Naive thymus-derived CD4-positive, alpha-beta T cell (primary cell): ENCODE data around the gene HOXA5. TPM values are rescaled to one million over a fixed set of nuclear protein-coding genes. Genes with fewer than 3 reads are reported as not detected.

Experiments used
- ATAC-seq: fragments of 150-1000 bp; cut with Tn5 transposase; 2 replicates; pipeline ENCODE4 v1.10.0; 2021; ENCODE audit warnings: mild to moderate bottlenecking, moderate library complexity
- CTCF ChIA-PET: fragments of 350-600 bp; sonication (Branson Sonifier 250); formaldehyde crosslinking; loops from one replicate; lab custom pipeline; 2021; ENCODE audit warnings: antibody characterized with exemption; lab: Charles Lee
- POLR2A ChIA-PET: fragments of 350-600 bp; sonication (Branson Sonifier 250); formaldehyde crosslinking; loops from one replicate; lab custom pipeline; 2021; ENCODE audit warnings: antibody characterized with exemption, inconsistent platforms; lab: Charles Lee
- DNase-seq, 9 donors: peaks; one replicate each; pipeline versions ENCODE4 v3.0.0 to v3.0.0-alpha.2; 2020 to 2022; ENCODE audit warnings: mixed read lengths in 1 of 9
- H3K27ac ChIP-seq: one replicate; pipeline ENCODE4 v1.7.0; 2013; ENCODE audit warnings: mild to moderate bottlenecking, low read depth, low read length, moderate library complexity
- H3K27me3 ChIP-seq, 2 donors: one replicate each; pipeline ENCODE4 v1.7.0; 2013; ENCODE audit warnings: low read length in 2 of 2, mild to moderate bottlenecking in 2 of 2, moderate library complexity in 2 of 2; ENCODE audit not compliant: control insufficient read depth in 2 of 2, insufficient read depth in 2 of 2
- H3K36me3 ChIP-seq, 3 experiments: 1 replicate in 2 of 3; 2 replicates in 1 of 3; pipeline ENCODE4 v1.7.0; 2013; ENCODE audit warnings: low read length in 3 of 3, mild to moderate bottlenecking in 3 of 3, moderate library complexity in 1 of 3; ENCODE audit not compliant: insufficient read depth in 3 of 3, control insufficient read depth in 2 of 3
- H3K4me1 ChIP-seq, 2 donors: one replicate each; pipeline ENCODE4 v1.7.0; 2013; ENCODE audit warnings: low read length in 2 of 2, mild to moderate bottlenecking in 2 of 2, moderate library complexity in 1 of 2; ENCODE audit not compliant: control insufficient read depth in 2 of 2, insufficient read depth in 2 of 2
- H3K4me3 ChIP-seq: 2 replicates; pipeline ENCODE4 v1.7.0; 2013; ENCODE audit warnings: mild to moderate bottlenecking, low read length
- H3K9me3 ChIP-seq, 3 experiments: 1 replicate in 2 of 3; 2 replicates in 1 of 3; pipeline ENCODE4 v1.7.0; 2013; ENCODE audit warnings: low read length in 3 of 3; ENCODE audit not compliant: control insufficient read depth in 2 of 3
- H3K27ac Mint-ChIP-seq, 9 donors: one replicate each; pipeline ENCODE4 v1.8.0; 2020 to 2022; ENCODE audit warnings: mixed read lengths in 9 of 9, mild to moderate bottlenecking in 8 of 9, moderate library complexity in 5 of 9, inconsistent platforms in 2 of 9
- H3K27me3 Mint-ChIP-seq, 5 donors: one replicate each; pipeline ENCODE4 v1.8.0; 2021 to 2022; ENCODE audit warnings: mixed read lengths in 5 of 5, mild to moderate bottlenecking in 1 of 5
- H3K36me3 Mint-ChIP-seq, 5 donors: one replicate each; pipeline ENCODE4 v1.8.0; 2020 to 2022; ENCODE audit warnings: mixed read lengths in 5 of 5, mild to moderate bottlenecking in 3 of 5, inconsistent platforms in 1 of 5
- H3K4me1 Mint-ChIP-seq, 7 donors: one replicate each; pipeline ENCODE4 v1.8.0; 2020 to 2022; ENCODE audit warnings: mixed read lengths in 7 of 7, mild to moderate bottlenecking in 3 of 7, inconsistent platforms in 1 of 7
- H3K4me3 Mint-ChIP-seq, 10 donors: one replicate each; pipeline ENCODE4 v1.8.0; 2020 to 2022; ENCODE audit warnings: mild to moderate bottlenecking in 10 of 10, mixed read lengths in 10 of 10, moderate library complexity in 6 of 10, inconsistent platforms in 2 of 10
- H3K9me3 Mint-ChIP-seq, 11 donors: one replicate each; pipeline ENCODE4 v1.8.0; 2020 to 2022; ENCODE audit warnings: mixed read lengths in 11 of 11, mild to moderate bottlenecking in 4 of 11, inconsistent platforms in 1 of 11, moderate library complexity in 1 of 11
- intact Hi-C, 2 donors: fragments of 100-400 bp; cut with micrococcal nuclease; formaldehyde crosslinking; loops; one replicate each; pipeline ENCODE4 v1.15.1; 2023
- polyA plus RNA-seq, 2 donors: library from polyadenylated mRNA; unstranded; fragments of 300-500 nt; fragmentation: Illumina TruSeq; gene quantifications; one replicate each; pipeline ENCODE4 v1.2.3, GENCODE V29; 2021
- total RNA-seq, 6 experiments: library from RNA in 5 of 6; stranded (reverse) in 5 of 6; gene quantifications; 1 replicate in 5 of 6; 2 replicates in 1 of 6; pipeline ENCODE4 v1.2.3 and lab custom pipeline; 2021 to 2026

Gene HOXA5
- total and polyA plus RNA-seq, 7 experiments from 2014 or later, result 0.88 to 2.2 TPM; not detected in 5

DNA sequence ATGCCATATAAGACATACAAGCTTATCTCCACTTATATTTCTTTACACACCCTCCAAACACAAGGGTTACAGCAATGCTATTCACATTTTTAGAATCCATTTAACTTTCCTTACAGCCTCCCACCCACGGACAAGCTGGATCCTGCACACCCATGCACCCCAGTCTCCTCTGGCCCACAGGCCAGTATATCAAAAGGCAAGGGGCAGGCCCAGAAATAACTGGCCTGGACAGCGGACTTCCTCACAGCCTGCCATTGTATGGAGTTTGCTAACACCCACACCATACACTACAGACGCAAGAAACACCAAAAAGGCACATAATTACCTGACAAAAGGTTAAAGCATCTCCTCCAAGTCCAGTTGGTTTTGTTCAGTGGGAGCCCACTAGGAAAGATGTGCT, 24.9 kb downstream of the HOXA5 start:
- Mint-ChIP-seq H3K36me3 (no peaks in the 10 kb centered on the region), H3K27ac (no peak overlapping the region), H3K4me1 (no peaks in the 10 kb centered on the region), H3K4me3 (no peak overlapping the region), H3K9me3 (no peaks in the 10 kb centered on the region), H3K27me3 (peaks cover 0 to 15% (median 8%) of the 10 kb centered on the region in 5 donors)
- intact Hi-C loops, result no loop called here
- DNase-seq (no peak), ATAC-seq (no peak)
- CTCF ChIA-PET, result no interaction called here
- H3K4me3 ChIP-seq, result no peak overlapping the region
- H3K9me3 ChIP-seq, result no peaks in the 10 kb centered on the region
- H3K27ac ChIP-seq, result no peak overlapping the region
- POLR2A ChIA-PET, result no interaction called here
- H3K27me3 ChIP-seq, result no peaks in the 10 kb centered on the region
- H3K36me3 ChIP-seq, result no peaks in the 10 kb centered on the region
- H3K4me1 ChIP-seq, result no peaks in the 10 kb centered on the region

DNA sequence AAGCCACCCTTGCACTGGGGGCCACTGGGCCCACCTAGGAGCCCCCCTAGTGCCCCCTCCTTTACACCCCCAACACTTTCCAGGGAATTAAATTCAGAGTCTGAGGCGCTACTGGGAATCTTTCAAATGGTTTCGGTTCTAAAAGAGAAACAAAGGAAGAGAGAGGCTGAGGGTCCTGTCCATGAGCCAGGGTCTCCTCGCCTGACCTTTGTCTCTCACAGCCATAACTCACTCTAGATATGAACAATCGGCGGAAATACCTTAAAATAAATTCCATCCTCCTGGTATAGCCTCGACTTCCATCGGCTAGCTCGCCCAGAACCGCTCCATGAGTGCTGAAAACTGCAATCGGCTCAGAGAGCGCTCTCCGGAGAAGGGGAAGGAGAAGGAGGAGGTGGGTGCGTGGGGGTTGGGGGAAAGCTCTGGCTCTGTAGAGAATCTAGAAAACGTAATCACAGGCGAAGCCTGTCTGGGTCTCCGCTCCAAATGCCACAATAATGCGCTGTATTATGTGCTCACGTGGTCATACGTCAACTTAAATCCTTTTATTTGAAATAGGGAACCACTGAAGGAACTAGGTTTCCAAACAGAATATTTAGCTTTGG, 25.5 kb downstream of the HOXA5 start:
- Mint-ChIP-seq H3K4me3 (no peak overlapping the region), H3K27ac (no peak overlapping the region), H3K9me3 (no peaks in the 10 kb centered on the region), H3K36me3 (no peaks in the 10 kb centered on the region), H3K27me3 (peaks cover 0 to 15% (median 4%) of the 10 kb centered on the region in 5 donors), H3K4me1 (no peaks in the 10 kb centered on the region)
- ATAC-seq (no peak), DNase-seq (no peak)
- intact Hi-C loops, result no loop called here
- H3K4me3 ChIP-seq, result no peak overlapping the region
- no peaks in the 10 kb centered on the region for H3K27me3 ChIP-seq
- H3K9me3 ChIP-seq, result no peaks in the 10 kb centered on the region
- no peak overlapping the region for H3K27ac ChIP-seq
- H3K36me3 ChIP-seq, result no peaks in the 10 kb centered on the region
- ChIA-PET CTCF (no interaction called here), POLR2A (no interaction called here)
- H3K4me1 ChIP-seq, result no peaks in the 10 kb centered on the region

GRCh38 chr7:27116962-27117886, 26.3 kb downstream of the HOXA5 start:
- Mint-ChIP-seq H3K4me1 (no peaks in the 10 kb centered on the region), H3K9me3 (no peaks in the 10 kb centered on the region), H3K4me3 (no peak overlapping the region), H3K27me3 (peaks cover 0 to 17% (median 4%) of the 10 kb centered on the region in 5 donors), H3K27ac (no peak overlapping the region), H3K36me3 (no peaks in the 10 kb centered on the region)
- ChIA-PET CTCF (no interaction called here), POLR2A (interaction anchor here (0.5 kb wide), 1 partner anchor 1172 kb away, joined by 3 read pairs; no protein-coding TSS in a partner anchor)
- ATAC-seq (no peak), DNase-seq (no peak)
- Histone ChIP-seq H3K4me3 (no peak overlapping the region), H3K4me1 (no peaks in the 10 kb centered on the region), H3K9me3 (no peaks in the 10 kb centered on the region), H3K27me3 (no peaks in the 10 kb centered on the region), H3K27ac (no peak overlapping the region), H3K36me3 (no peaks in the 10 kb centered on the region)
- intact Hi-C loops, result no loop called here

DNA sequence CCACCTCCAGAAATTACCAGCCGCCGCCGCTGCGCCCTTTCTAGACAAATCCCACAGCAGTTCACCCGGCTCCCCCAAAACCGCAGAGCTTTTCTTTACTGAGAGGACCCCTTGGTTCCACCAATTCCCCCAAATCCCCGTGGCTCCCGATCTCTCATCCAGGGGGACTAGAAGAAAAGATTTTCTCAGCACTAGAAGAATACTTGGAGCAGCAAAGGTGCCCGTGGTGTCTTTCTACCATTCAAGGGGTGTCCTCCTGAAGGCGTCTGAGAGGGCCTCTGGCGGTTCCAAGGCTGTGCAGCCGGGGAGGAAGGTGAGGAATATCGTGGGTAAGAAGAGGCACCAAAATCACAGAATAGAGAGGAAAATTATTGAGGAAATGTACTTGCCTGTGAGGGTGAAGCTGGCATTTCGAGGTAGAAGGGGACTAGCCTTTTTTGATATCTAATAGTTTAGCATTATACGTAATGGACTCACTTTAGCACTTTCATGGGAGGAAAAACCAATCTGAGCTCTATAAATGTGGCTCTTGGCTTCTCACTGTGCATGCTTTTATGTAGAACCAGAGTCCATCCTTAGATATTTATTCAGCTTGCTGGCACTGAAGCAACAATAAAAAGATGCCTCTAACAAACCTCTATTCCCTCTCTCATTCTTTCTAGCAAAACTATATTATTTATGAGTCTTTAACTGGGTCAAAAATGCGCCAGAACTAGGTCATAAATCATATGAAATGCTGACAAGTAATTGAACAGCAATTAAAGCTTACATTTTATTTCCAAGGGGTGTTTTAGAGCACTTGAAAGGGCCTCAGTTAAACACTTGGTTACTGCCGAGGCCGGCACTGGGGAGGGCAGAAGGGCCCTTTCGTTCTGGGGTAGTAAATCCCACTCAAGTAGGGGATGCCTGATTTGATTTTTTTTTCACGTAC, 27.2 kb downstream of the HOXA5 start:
- Mint-ChIP-seq H3K9me3 (no peaks in the 10 kb centered on the region), H3K36me3 (no peaks in the 10 kb centered on the region), H3K27ac (no peak overlapping the region), H3K4me1 (no peaks in the 10 kb centered on the region), H3K27me3 (peaks cover 0 to 24% (median 7%) of the 10 kb centered on the region in 5 donors), H3K4me3 (no peak overlapping the region)
- Histone ChIP-seq H3K4me3 (no peak overlapping the region), H3K36me3 (no peaks in the 10 kb centered on the region), H3K27me3 (no peaks in the 10 kb centered on the region), H3K4me1 (no peaks in the 10 kb centered on the region), H3K9me3 (no peaks in the 10 kb centered on the region), H3K27ac (no peak overlapping the region)
- ATAC-seq, result no peak
- intact Hi-C loops, result no loop called here
- CTCF ChIA-PET, result no interaction called here
- DNase-seq, result no peak
- POLR2A ChIA-PET, result no interaction called here

- Histone ChIP-seq H3K27me3 (no peaks in the 10 kb centered on the region), H3K27ac (no peak overlapping the region), H3K36me3 (no peaks in the 10 kb centered on the region), H3K4me3 (no peak overlapping the region), H3K4me1 (no peaks in the 10 kb centered on the region), H3K9me3 (no peaks in the 10 kb centered on the region)
- peaks cover 0 to 24% (median 7%) of the 10 kb centered on the region in 5 donors for H3K27me3 Mint-ChIP-seq
- no peaks in the 10 kb centered on the region for H3K36me3 Mint-ChIP-seq
- no peaks in the 10 kb centered on the region for H3K9me3 Mint-ChIP-seq
- DNase-seq, result no peak
- no peaks in the 10 kb centered on the region for H3K4me1 Mint-ChIP-seq
- intact Hi-C loops, result no loop called here
- ATAC-seq, result no peak
- H3K27ac Mint-ChIP-seq, result no peak overlapping the region
- no peak overlapping the region for H3K4me3 Mint-ChIP-seq
- ChIA-PET CTCF (no interaction called here), POLR2A (no interaction called here)
Measured at GRCh38 chr7:27115221-27116026, 28.1 kb downstream of the HOXA5 start.

DNA sequence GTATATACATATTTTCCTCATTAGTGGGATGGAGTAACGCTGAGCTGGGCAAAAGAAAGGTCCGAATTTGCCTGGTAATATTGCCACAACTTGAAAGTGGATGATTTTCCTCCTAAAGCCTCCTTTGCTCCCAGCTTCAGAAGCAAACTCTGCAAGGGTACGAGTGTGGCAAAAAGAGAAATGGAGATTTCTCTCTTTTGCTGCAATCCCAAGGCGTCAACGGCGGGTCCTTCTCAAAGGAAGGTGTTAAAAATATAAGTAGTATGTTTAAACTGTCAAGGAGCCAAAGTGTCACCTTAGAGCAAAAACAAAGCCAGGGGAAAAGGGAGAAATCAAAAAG, 28.6 kb downstream of the HOXA5 start:
- Mint-ChIP-seq H3K4me1 (no peaks in the 10 kb centered on the region), H3K27me3 (peaks cover 0 to 24% (median 7%) of the 10 kb centered on the region in 5 donors), H3K9me3 (no peaks in the 10 kb centered on the region), H3K4me3 (no peak overlapping the region), H3K36me3 (no peaks in the 10 kb centered on the region), H3K27ac (no peak overlapping the region)
- no peaks in the 10 kb centered on the region for H3K4me1 ChIP-seq
- ChIA-PET POLR2A (no interaction called here), CTCF (no interaction called here)
- no peak overlapping the region for H3K27ac ChIP-seq
- ATAC-seq (no peak), DNase-seq (no peak)
- H3K9me3 ChIP-seq, result no peaks in the 10 kb centered on the region
- H3K4me3 ChIP-seq, result no peak overlapping the region
- no peaks in the 10 kb centered on the region for H3K36me3 ChIP-seq
- no peaks in the 10 kb centered on the region for H3K27me3 ChIP-seq
- intact Hi-C loops, result no loop called here
